H9 (cell line): ENCODE measurements around the gene INO80B. TPM values are rescaled to one million over a fixed set of nuclear protein-coding genes. Genes with fewer than 3 reads are reported as not detected.
"Not testable (repeated sequence)": the region's sequence is repeated elsewhere in the genome, so short reads cannot be mapped to it uniquely, and the experiment has no call there.

Source experiments
- DNase-seq: peaks from one replicate; pipeline ENCODE4 v3.0.0-alpha.2; 2017
- H2AFZ ChIP-seq: one replicate; pipeline ENCODE4 v1.6.1; 2013; ENCODE audit warnings: mild to moderate bottlenecking, low read length, control low read depth, moderate library complexity
- H2AK5ac ChIP-seq: 2 replicates; pipeline ENCODE4 v1.6.1; 2013; ENCODE audit warnings: low read length, control low read depth, mixed read lengths; ENCODE audit not compliant: insufficient read length
- H2BK120ac ChIP-seq: one replicate; pipeline ENCODE4 v1.6.1; 2013; ENCODE audit warnings: low read depth, mild to moderate bottlenecking, low read length, control low read depth, inconsistent platforms; ENCODE audit not compliant: poor library complexity, severe bottlenecking
- H2BK12ac ChIP-seq: 2 replicates; pipeline ENCODE4 v1.6.1; 2013; ENCODE audit warnings: low read length, control low read depth, mixed read lengths, low read depth; ENCODE audit not compliant: insufficient read length
- H2BK15ac ChIP-seq: 2 replicates; pipeline ENCODE4 v1.6.1; 2013; ENCODE audit warnings: low read depth, low read length, control low read depth
- H2BK20ac ChIP-seq: one replicate; pipeline ENCODE4 v1.6.1; 2013; ENCODE audit warnings: low read depth, mild to moderate bottlenecking, low read length, control low read depth, inconsistent platforms; ENCODE audit not compliant: poor library complexity, severe bottlenecking
- H2BK5ac ChIP-seq: 2 replicates; pipeline ENCODE4 v1.6.1; 2013; ENCODE audit warnings: low read length, control low read depth, mixed read lengths; ENCODE audit not compliant: insufficient read length
- H3K14ac ChIP-seq: 2 replicates; pipeline ENCODE4 v1.6.1; 2013; ENCODE audit warnings: low read length, control low read depth; ENCODE audit not compliant: insufficient read depth
- H3K18ac ChIP-seq: 2 replicates; pipeline ENCODE4 v1.6.1; 2013; ENCODE audit warnings: low read depth, mild to moderate bottlenecking, mixed read lengths, low read length, control low read depth; ENCODE audit not compliant: insufficient read length
- H3K23ac ChIP-seq: 2 replicates; pipeline ENCODE4 v1.6.1; 2013; ENCODE audit warnings: low read length, control low read depth, mixed read lengths, low read depth; ENCODE audit not compliant: insufficient read length
- H3K23me2 ChIP-seq: 2 replicates; pipeline ENCODE4 v1.6.1; 2013; ENCODE audit warnings: low read depth, mild to moderate bottlenecking, mixed read lengths, low read length, control low read depth; ENCODE audit not compliant: insufficient read length, poor library complexity, severe bottlenecking
- H3K27ac ChIP-seq: 2 replicates; pipeline ENCODE4 v1.5.1; 2013; ENCODE audit warnings: low read length, control low read depth, mixed read lengths, low read depth; ENCODE audit not compliant: insufficient read length
- H3K27me3 ChIP-seq: 2 replicates; pipeline ENCODE4 v1.6.1; 2013; ENCODE audit warnings: low read length, control low read depth, inconsistent platforms; ENCODE audit not compliant: insufficient read depth
- H3K4ac ChIP-seq: 2 replicates; pipeline ENCODE4 v1.6.1; 2013; ENCODE audit warnings: low read depth, mild to moderate bottlenecking, control low read depth, inconsistent platforms, low read length, moderate library complexity
- H3K4me1 ChIP-seq: 2 replicates; pipeline ENCODE4 v1.6.1; 2013; ENCODE audit warnings: low read length, control low read depth, inconsistent platforms; ENCODE audit not compliant: insufficient read depth
- H3K4me2 ChIP-seq: 2 replicates; pipeline ENCODE4 v1.6.1; 2013; ENCODE audit warnings: low read length, control low read depth, mixed read lengths; ENCODE audit not compliant: insufficient read length, insufficient read depth
- H3K56ac ChIP-seq: 2 replicates; pipeline ENCODE4 v1.6.1; 2013; ENCODE audit warnings: low read depth, mild to moderate bottlenecking, mixed read lengths, low read length, control low read depth; ENCODE audit not compliant: insufficient read length
- H3K79me1 ChIP-seq: 2 replicates; pipeline ENCODE4 v1.6.1; 2013; ENCODE audit warnings: low read depth, mild to moderate bottlenecking, moderate library complexity, low read length, control low read depth, inconsistent platforms; ENCODE audit not compliant: insufficient read depth, poor library complexity, severe bottlenecking
- H3K79me2 ChIP-seq: 2 replicates; pipeline ENCODE4 v1.6.1; 2013; ENCODE audit warnings: low read length, control low read depth, inconsistent platforms; ENCODE audit not compliant: insufficient read depth
- H3K9ac ChIP-seq: 2 replicates; pipeline ENCODE4 v1.6.1; 2013; ENCODE audit warnings: low read length, control low read depth, mixed read lengths; ENCODE audit not compliant: insufficient read length; ENCODE audit errors: extremely low read depth
- H3K9me3 ChIP-seq: one replicate; pipeline ENCODE4 v1.6.1; 2013; ENCODE audit warnings: low read depth, low read length, inconsistent platforms; ENCODE audit not compliant: control insufficient read depth
- H3T11ph ChIP-seq: one replicate; pipeline ENCODE4 v1.6.1; 2013; ENCODE audit warnings: mild to moderate bottlenecking, low read length, control low read depth, inconsistent platforms
- H4K20me1 ChIP-seq: one replicate; pipeline ENCODE4 v1.6.1; 2013; ENCODE audit not compliant: control insufficient read depth, insufficient read length, insufficient read depth
- H4K5ac ChIP-seq: 2 replicates; pipeline ENCODE4 v1.6.1; 2013; ENCODE audit warnings: low read depth, mild to moderate bottlenecking, mixed read lengths, low read length, control low read depth; ENCODE audit not compliant: insufficient read length
- H4K8ac ChIP-seq: replicated peaks from 2 replicates; pipeline ENCODE4 v1.6.1; 2013; ENCODE audit warnings: low read length, control low read depth, mixed read lengths, low read depth; ENCODE audit not compliant: insufficient read length
- H4K91ac ChIP-seq: 2 replicates; pipeline ENCODE4 v1.6.1; 2013; ENCODE audit warnings: low read depth, mild to moderate bottlenecking, moderate library complexity, mixed read lengths, low read length, control low read depth; ENCODE audit not compliant: insufficient read length
- H3K27ac Mint-ChIP-seq, 3 experiments: 2 replicates in 2 of 3; 3 replicates in 1 of 3; pipeline ENCODE4 v1.8.0; 2020 to 2021; ENCODE audit warnings: mixed read lengths in 3 of 3, mild to moderate bottlenecking in 1 of 3, moderate library complexity in 1 of 3
- H3K27me3 Mint-ChIP-seq: 2 replicates; pipeline ENCODE4 v1.8.0; 2021; ENCODE audit warnings: low read depth, mild to moderate bottlenecking, moderate library complexity, mixed read lengths
- H3K36me3 Mint-ChIP-seq, 3 experiments: 2 replicates in 2 of 3; 3 replicates in 1 of 3; pipeline ENCODE4 v1.8.0; 2020 to 2021; ENCODE audit warnings: low read depth in 3 of 3, mixed read lengths in 3 of 3; ENCODE audit not compliant: insufficient read depth in 1 of 3
- H3K4me1 Mint-ChIP-seq, 2 experiments: 2 replicates each; pipeline ENCODE4 v1.8.0; 2020; ENCODE audit warnings: mixed read lengths in 2 of 2
- H3K4me3 Mint-ChIP-seq, 2 experiments: 2 replicates in 1 of 2; 3 replicates in 1 of 2; pipeline ENCODE4 v1.8.0; 2020 to 2021; ENCODE audit warnings: mild to moderate bottlenecking in 2 of 2, mixed read lengths in 2 of 2, moderate library complexity in 1 of 2
- H3K9me3 Mint-ChIP-seq, 2 experiments: 2 replicates in 1 of 2; 3 replicates in 1 of 2; pipeline ENCODE4 v1.8.0; 2020; ENCODE audit warnings: mild to moderate bottlenecking in 2 of 2, mixed read lengths in 2 of 2, moderate library complexity in 1 of 2
- CTCF ChIP-seq: fragments of 200-600 bp; sonication (generic); conservative IDR thresholded peaks from 3 replicates; pipeline ENCODE4 v1.8.0; 2021; ENCODE audit warnings: antibody characterized with exemption, mild to moderate bottlenecking
- WGBS: extraction: QIAGEN DNeasy Blood & Tissue Kit; methylation state at CpG from one replicate; pipeline ENCODE4 v1.1.7; 2013; ENCODE audit warnings: missing lambda C conversion rate, low lambda C conversion rate, mixed read lengths; ENCODE audit not compliant: insufficient read length; ENCODE audit errors: extremely low coverage; 5-methylcytosine and 5-hydroxymethylcytosine counted together
- total RNA-seq: library from RNA; stranded (reverse); gene quantifications from 2 replicates; pipeline ENCODE4 v1.2.1, GENCODE V29; 2021

INO80B gene
- total RNA-seq, 1 experiment from 2014 or later = 17.6 TPM

DNA sequence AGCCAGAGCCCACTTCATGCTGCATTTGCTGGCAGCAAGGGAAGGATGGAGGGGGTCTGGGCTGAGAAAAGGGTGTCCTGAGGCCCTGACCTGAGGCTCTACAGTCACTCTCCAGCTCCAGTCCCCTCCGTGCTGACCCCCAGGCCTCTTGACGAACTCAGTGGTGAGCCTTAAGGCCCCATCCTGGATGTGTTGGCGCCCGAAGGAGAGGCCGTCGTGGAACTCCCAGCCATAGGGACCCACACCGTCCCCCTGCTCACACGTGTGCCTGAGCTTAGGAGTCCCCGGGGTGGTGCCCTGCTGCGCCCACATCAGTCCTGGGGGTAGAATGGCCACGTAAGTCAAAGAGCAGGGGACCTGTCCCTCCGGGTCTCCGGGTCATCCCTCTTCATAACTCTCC lies 9.5 kb downstream of the INO80B start:
- WGBS = no CpG with 5 or more reads among the region's 13 CpGs
- Histone ChIP-seq H3K18ac (no peak overlapping the region), H4K8ac (no peak overlapping the region), H3K4ac (no peak overlapping the region), H3K9me3 (no peaks in the 10 kb centered on the region), H3T11ph (no peak overlapping the region), H2BK20ac (no peak overlapping the region), H4K91ac (no peak overlapping the region), H3K23me2 (no peaks in the 10 kb centered on the region), H3K27ac (no peak overlapping the region), H4K5ac (no peak overlapping the region), H3K23ac (no peak overlapping the region), H4K20me1 (peaks cover 2% of the 10 kb centered on the region), H3K9ac (peak overlapping the region; percentile 35), H2BK15ac (no peak overlapping the region), H3K4me1 (peaks cover under 1% of the 10 kb centered on the region; the same call in 1 of the 2 replicates), H3K56ac (no peak overlapping the region), H3K79me1 (peaks cover 4% of the 10 kb centered on the region), H3K4me2 (peak overlapping the region; percentile 44), H2BK5ac (no peak overlapping the region), H2BK12ac (no peak overlapping the region), H2BK120ac (no peak overlapping the region), H2AFZ (no peak overlapping the region), H3K79me2 (no peaks in the 10 kb centered on the region; the same call in 1 of the 2 replicates), H3K14ac (no peak overlapping the region; the same call in 1 of the 2 replicates), H3K27me3 (no peaks in the 10 kb centered on the region), H2AK5ac (no peak overlapping the region)
- peak overlapping the region; percentile 95 to 98 for H3K4me3 Mint-ChIP-seq
- no peaks in the 10 kb centered on the region for H3K27me3 Mint-ChIP-seq
- peaks cover 9 to 13% of the 10 kb centered on the region in 2 experiments for H3K4me1 Mint-ChIP-seq
- no peak for DNase-seq
- H3K9me3 Mint-ChIP-seq = no peaks in the 10 kb centered on the region
- no peak for TF ChIP-seq CTCF
- peaks cover 10 to 29% (median 24%) of the 10 kb centered on the region in 3 experiments; a peak in 6 of 7 replicates for H3K36me3 Mint-ChIP-seq
- no peak overlapping the region; a peak in 1 of 7 replicates for H3K27ac Mint-ChIP-seq

GRCh38 chr2:74470742-74471141 lies 15.9 kb downstream of the INO80B start:
- not testable (repeated sequence) for H4K8ac ChIP-seq, H3K4me1 ChIP-seq, H4K91ac ChIP-seq, H2BK5ac ChIP-seq, H4K5ac ChIP-seq, H4K20me1 ChIP-seq, H2BK12ac ChIP-seq, H3K14ac ChIP-seq, H3K9me3 ChIP-seq, H2BK120ac ChIP-seq, DNase-seq, H3K23me2 ChIP-seq, H3K79me2 ChIP-seq, H3K27ac Mint-ChIP-seq, H3K27me3 Mint-ChIP-seq, H3K9me3 Mint-ChIP-seq, H3K4ac ChIP-seq, H3K27ac ChIP-seq, H2AFZ ChIP-seq, H3K23ac ChIP-seq, H3K56ac ChIP-seq, H3K18ac ChIP-seq, H3K27me3 ChIP-seq, H3K4me2 ChIP-seq, H3K79me1 ChIP-seq, H2AK5ac ChIP-seq, H3T11ph ChIP-seq, H3K9ac ChIP-seq, H2BK15ac ChIP-seq, H2BK20ac ChIP-seq
- WGBS = no CpG with 5 or more reads among the region's 12 CpGs
- peaks cover 13 to 16% of the 10 kb centered on the region in 2 experiments for H3K4me1 Mint-ChIP-seq
- peak overlapping the region; percentile 33 to 66 for H3K4me3 Mint-ChIP-seq
- peaks cover 11 to 18% (median 17%) of the 10 kb centered on the region in 3 experiments for H3K36me3 Mint-ChIP-seq
